ENCODE measurements around the gene GLRX2.

DNA sequence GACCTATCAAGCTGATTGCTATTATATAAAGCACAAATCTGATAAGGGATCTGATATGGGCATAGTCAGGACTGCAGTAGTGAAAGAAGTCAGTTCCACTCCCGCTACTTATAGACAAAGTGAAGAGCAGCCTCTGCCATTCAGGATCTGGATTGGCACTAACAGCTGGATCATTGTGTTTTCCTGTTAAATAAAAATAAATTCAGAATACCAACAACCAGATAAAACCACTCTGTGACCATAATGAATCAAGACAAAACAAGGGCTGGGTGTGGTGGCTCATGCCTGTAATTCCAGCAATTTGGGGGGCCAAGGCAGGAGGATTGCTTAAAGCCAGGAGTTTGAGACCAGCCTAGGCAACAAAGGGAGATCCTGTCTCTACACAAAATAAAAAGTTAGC, 5.0 kb upstream of the GLRX2 start:
- TF ChIP-seq, protein P1, sequence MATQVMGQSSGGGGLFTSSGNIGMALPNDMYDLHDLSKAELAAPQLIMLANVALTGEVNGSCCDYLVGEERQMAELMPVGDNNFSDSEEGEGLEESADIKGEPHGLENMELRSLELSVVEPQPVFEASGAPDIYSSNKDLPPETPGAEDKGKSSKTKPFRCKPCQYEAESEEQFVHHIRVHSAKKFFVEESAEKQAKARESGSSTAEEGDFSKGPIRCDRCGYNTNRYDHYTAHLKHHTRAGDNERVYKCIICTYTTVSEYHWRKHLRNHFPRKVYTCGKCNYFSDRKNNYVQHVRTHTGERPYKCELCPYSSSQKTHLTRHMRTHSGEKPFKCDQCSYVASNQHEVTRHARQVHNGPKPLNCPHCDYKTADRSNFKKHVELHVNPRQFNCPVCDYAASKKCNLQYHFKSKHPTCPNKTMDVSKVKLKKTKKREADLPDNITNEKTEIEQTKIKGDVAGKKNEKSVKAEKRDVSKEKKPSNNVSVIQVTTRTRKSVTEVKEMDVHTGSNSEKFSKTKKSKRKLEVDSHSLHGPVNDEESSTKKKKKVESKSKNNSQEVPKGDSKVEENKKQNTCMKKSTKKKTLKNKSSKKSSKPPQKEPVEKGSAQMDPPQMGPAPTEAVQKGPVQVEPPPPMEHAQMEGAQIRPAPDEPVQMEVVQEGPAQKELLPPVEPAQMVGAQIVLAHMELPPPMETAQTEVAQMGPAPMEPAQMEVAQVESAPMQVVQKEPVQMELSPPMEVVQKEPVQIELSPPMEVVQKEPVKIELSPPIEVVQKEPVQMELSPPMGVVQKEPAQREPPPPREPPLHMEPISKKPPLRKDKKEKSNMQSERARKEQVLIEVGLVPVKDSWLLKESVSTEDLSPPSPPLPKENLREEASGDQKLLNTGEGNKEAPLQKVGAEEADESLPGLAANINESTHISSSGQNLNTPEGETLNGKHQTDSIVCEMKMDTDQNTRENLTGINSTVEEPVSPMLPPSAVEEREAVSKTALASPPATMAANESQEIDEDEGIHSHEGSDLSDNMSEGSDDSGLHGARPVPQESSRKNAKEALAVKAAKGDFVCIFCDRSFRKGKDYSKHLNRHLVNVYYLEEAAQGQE (IDR thresholded peaks at IDR 0.05; ENCODE audit: insufficient read depth in 1 of 2, low read depth in 2 of 2, low read length in 1 of 2): no peak
- TF ChIP-seq, protein P2, sequence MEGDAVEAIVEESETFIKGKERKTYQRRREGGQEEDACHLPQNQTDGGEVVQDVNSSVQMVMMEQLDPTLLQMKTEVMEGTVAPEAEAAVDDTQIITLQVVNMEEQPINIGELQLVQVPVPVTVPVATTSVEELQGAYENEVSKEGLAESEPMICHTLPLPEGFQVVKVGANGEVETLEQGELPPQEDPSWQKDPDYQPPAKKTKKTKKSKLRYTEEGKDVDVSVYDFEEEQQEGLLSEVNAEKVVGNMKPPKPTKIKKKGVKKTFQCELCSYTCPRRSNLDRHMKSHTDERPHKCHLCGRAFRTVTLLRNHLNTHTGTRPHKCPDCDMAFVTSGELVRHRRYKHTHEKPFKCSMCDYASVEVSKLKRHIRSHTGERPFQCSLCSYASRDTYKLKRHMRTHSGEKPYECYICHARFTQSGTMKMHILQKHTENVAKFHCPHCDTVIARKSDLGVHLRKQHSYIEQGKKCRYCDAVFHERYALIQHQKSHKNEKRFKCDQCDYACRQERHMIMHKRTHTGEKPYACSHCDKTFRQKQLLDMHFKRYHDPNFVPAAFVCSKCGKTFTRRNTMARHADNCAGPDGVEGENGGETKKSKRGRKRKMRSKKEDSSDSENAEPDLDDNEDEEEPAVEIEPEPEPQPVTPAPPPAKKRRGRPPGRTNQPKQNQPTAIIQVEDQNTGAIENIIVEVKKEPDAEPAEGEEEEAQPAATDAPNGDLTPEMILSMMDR (IDR thresholded peaks at IDR 0.05): no peak
- TF ChIP-seq POLR2AphosphoS5 (IDR thresholded peaks at IDR 0.05; ENCODE audit: low read depth, low read length): no peak
- TF ChIP-seq TCF7L2 (IDR thresholded peaks at IDR 0.05; ENCODE audit: low read depth, low read length): no peak
- TF ChIP-seq SIN3A (IDR thresholded peaks at IDR 0.05; ENCODE audit: borderline replicate concordance, insufficient read depth, low read depth, low read length): no peak
